ENCODE measurements around the gene HMCES.

GRCh38 chr3:129352045-129352444 is 73.4 kb downstream of the HMCES start:
- TF ChIP-seq CTCF (IDR thresholded peaks at IDR 0.05; ENCODE audit: low read depth, low read length, missing input control) (peak; percentile 11), SP1 (IDR thresholded peaks at IDR 0.05) (no peak), RAD21 (IDR thresholded peaks at IDR 0.05) (no peak), ZBTB33 (IDR thresholded peaks at IDR 0.05) (no peak)
